ENCODE measurements around the gene PHACTR2.

Gene PHACTR2

GRCh38 chr6:143711714-143712113 lies 33.9 kb downstream of the PHACTR2 start:
- no peak for TF ChIP-seq POLR2AphosphoS5 (IDR thresholded peaks at IDR 0.05; ENCODE audit: low read depth)
- no peak for TF ChIP-seq CTCF (IDR thresholded peaks at IDR 0.05; ENCODE audit: insufficient read depth, low read length)
- TF ChIP-seq GABPA (IDR thresholded peaks at IDR 0.05; ENCODE audit: low read depth), result no peak
- no peak for TF ChIP-seq SPI1 (IDR thresholded peaks at IDR 0.05; ENCODE audit: borderline replicate concordance, low read depth)
- no peak for TF ChIP-seq REST (IDR thresholded peaks at IDR 0.05; ENCODE audit: insufficient replicate concordance, low read depth)
- no peak for DNase-seq (ENCODE audit: low read depth in 1 of 2, low spot score in 1 of 2)
- Histone ChIP-seq H3K27me3 (ENCODE audit: insufficient read depth, poor library complexity, severe bottlenecking) (no peaks in the 10 kb centered on the region), H3K27ac (replicated peaks) (no peak overlapping the region), H3K4me3 (replicated peaks; ENCODE audit: insufficient read depth, low read length) (no peak overlapping the region)

DNA sequence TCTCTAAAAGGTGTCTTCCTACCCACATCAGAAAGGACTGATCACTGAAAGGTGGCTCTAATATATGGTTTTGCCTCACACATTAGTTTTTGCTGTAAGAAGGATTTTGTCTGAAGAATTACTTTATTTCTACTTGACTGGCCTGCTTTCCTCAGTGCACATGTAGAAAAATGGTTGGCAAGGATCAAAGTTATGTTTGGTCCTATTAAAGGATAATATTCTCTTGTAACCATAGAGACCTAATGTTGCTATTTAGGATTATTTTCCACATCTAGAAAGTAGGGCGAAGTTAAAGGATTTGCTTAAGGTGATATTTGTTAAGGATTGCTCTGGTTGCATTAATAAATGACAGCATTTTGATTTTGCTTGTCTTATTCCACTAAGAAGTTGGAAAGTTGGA lies 40.7 kb downstream of the PHACTR2 start:
- H3K27ac ChIP-seq (replicated peaks), result no peak overlapping the region
- H3K4me3 ChIP-seq (replicated peaks; ENCODE audit: insufficient read depth, low read length), result no peak overlapping the region
- no peak for TF ChIP-seq REST (IDR thresholded peaks at IDR 0.05; ENCODE audit: insufficient replicate concordance, low read depth)
- no peak for TF ChIP-seq CTCF (IDR thresholded peaks at IDR 0.05; ENCODE audit: insufficient read depth, low read length)
- no peak for TF ChIP-seq SPI1 (IDR thresholded peaks at IDR 0.05; ENCODE audit: borderline replicate concordance, low read depth)
- no peak for TF ChIP-seq GABPA (IDR thresholded peaks at IDR 0.05; ENCODE audit: low read depth)
- no peak for TF ChIP-seq POLR2AphosphoS5 (IDR thresholded peaks at IDR 0.05; ENCODE audit: low read depth)
- no peaks in the 10 kb centered on the region for H3K27me3 ChIP-seq (ENCODE audit: insufficient read depth, poor library complexity, severe bottlenecking)
- no peak for DNase-seq (ENCODE audit: low read depth in 1 of 2, low spot score in 1 of 2)

DNA sequence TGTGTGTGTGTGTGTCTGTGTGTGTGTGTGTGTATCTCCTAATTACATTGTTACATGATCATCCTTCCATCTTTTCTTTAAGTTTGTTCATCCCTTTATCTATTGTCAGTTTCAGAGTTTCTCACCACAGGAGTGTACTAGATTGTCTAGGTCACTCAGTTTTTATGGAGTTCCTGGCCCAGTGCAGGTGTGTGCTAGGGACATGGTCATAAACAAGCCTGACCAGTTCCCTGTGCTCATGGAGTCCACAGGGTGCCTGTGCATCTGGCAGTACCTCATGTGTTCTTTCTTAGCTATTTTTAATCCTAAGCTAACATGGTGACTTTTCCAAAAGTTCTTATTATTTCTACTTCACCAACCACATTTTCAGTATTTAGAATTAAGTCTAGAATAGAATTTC lies 43.9 kb downstream of the PHACTR2 start:
- no peak overlapping the region for H3K4me3 ChIP-seq (replicated peaks; ENCODE audit: insufficient read depth, low read length)

More for the DNA sequence above, 43.9 kb downstream of the PHACTR2 start:
- Histone ChIP-seq H3K27me3 (ENCODE audit: insufficient read depth, poor library complexity, severe bottlenecking) (no peaks in the 10 kb centered on the region), H3K27ac (replicated peaks) (no peak overlapping the region)
- no peak for DNase-seq (ENCODE audit: low read depth in 1 of 2, low spot score in 1 of 2)
- TF ChIP-seq SPI1 (IDR thresholded peaks at IDR 0.05; ENCODE audit: borderline replicate concordance, low read depth) (no peak), POLR2AphosphoS5 (IDR thresholded peaks at IDR 0.05; ENCODE audit: low read depth) (no peak), GABPA (IDR thresholded peaks at IDR 0.05; ENCODE audit: low read depth) (no peak), CTCF (IDR thresholded peaks at IDR 0.05; ENCODE audit: insufficient read depth, low read length) (no peak), REST (IDR thresholded peaks at IDR 0.05; ENCODE audit: insufficient replicate concordance, low read depth) (no peak)

All from HL-60 (cell line).